OCI-M1 (cell line): Measurements from ENCODE around the gene PIN1.
"Not testable (repeated sequence)": the region's sequence is repeated elsewhere in the genome, so short reads cannot be mapped to it uniquely, and the experiment has no call there.

Source experiments
- DNase-seq: peaks from one replicate; lab custom pipeline; 2025; lab: John Stamatoyannopoulos, UW

The PIN1 gene

GRCh38 chr19:9818734-9819595 is 16.2 kb upstream of the PIN1 start, which contains the start of gene FBXL12:
Gene FBXL12, minus strand, starts transcription at chr19:9819079. Its CDS starts 266 bp downstream, at chr19:9818813.
- DNase-seq = peak; percentile 100

GRCh38 chr19:9819596-9819909 is 15.6 kb upstream of the PIN1 start:
- no peak for DNase-seq

- DNase-seq = not testable (repeated sequence)
Measured at GRCh38 chr19:9820034-9820433, 15.1 kb upstream of the PIN1 start.

GRCh38 chr19:9823816-9824215 is 11.3 kb upstream of the PIN1 start:
- no peak for DNase-seq

- DNase-seq = peak; percentile 98
Measured at GRCh38 chr19:9827289-9828238, 7.6 kb upstream of the PIN1 start, which contains the start of gene UBL5. Gene UBL5, plus strand, starts transcription at chr19:9827918. Its CDS starts 420 bp downstream, at chr19:9828338.

- peak; percentile 42 for DNase-seq
Measured at GRCh38 chr19:9828551-9829063, 6.5 kb upstream of the PIN1 start.

GRCh38 chr19:9834307-9834725 is 802 bp upstream of the PIN1 start:
- no peak for DNase-seq

- DNase-seq = no peak
Measured at GRCh38 chr19:9835507-9835949, 410 bp downstream of the PIN1 start.

GRCh38 chr19:9836021-9836420 is 903 bp downstream of the PIN1 start:
- DNase-seq = peak; percentile 53

- DNase-seq = no peak
Measured at GRCh38 chr19:9838324-9838723, 3.2 kb downstream of the PIN1 start.

GRCh38 chr19:9839415-9839814 is 4.3 kb downstream of the PIN1 start:
- no peak for DNase-seq

- DNase-seq = no peak
Measured at GRCh38 chr19:9842834-9843625, 7.9 kb downstream of the PIN1 start.

- DNase-seq = not testable (repeated sequence)
Measured at GRCh38 chr19:9843626-9844273, 8.6 kb downstream of the PIN1 start.

- DNase-seq = peak; percentile 19
Measured at GRCh38 chr19:9847087-9847671, 12.1 kb downstream of the PIN1 start.

GRCh38 chr19:9848060-9848459 is 12.9 kb downstream of the PIN1 start:
- DNase-seq = peak; percentile 51

GRCh38 chr19:9848762-9849161 is 13.6 kb downstream of the PIN1 start:
- no peak for DNase-seq

GRCh38 chr19:9849791-9850190 is 14.7 kb downstream of the PIN1 start:
- DNase-seq = no peak

- no peak for DNase-seq
Measured at GRCh38 chr19:9850235-9850959, 15.3 kb downstream of the PIN1 start.

GRCh38 chr19:9854282-9854846 is 19.2 kb downstream of the PIN1 start:
- no peak for DNase-seq

GRCh38 chr19:9856609-9857008 is 21.5 kb downstream of the PIN1 start:
- DNase-seq = no peak
